Glomerular visceral epithelial cell (primary cell): ENCODE results near the gene IGSF8.
"Not testable (repeated sequence)": the region's sequence is repeated elsewhere in the genome, so short reads cannot be mapped to it uniquely, and the experiment has no call there.

Experiments
- DNase-seq: peaks from one replicate; pipeline ENCODE4 v3.0.0-alpha.2; 2016; ENCODE audit errors: extremely low spot score

Gene IGSF8

DNA sequence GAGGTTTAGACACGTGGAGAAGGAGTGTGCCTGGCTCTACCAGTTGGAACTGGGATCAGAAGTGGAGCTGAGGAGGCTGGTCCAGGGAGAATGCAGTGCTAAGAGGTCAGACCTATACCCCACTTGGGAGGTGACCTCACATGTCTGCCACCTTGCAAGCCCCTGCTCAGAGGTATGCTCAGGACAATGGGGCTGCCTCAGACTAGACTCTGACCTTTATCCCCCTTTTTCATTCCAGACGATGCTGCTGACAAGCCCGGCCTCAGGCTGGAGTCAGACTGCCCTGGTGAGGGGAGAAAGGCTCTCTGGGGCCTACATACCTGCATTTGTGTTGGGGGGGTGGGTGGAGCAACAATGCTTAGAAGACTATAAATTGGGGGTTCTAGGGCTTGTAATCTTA lies 33.7 kb downstream of the IGSF8 start:
- DNase-seq: no peak

DNA sequence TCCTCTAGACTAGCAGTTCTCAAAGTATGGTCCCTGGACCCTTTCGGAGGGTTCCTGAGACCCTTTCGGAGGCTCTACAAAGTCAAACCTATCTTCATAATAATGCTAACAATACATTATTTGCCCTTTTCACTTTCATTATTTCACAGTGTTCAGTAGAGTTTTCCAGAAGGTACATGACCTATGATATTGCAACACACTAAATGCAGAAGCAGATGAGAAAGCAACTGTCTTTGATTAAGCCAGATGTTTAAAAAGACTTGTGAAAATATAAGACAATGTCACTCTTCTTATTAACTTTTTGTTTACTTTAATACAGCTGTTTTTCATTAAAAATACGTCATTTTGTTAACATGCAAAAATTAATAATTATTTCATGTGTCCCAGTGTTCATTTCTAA lies 34.3 kb downstream of the IGSF8 start:
- no peak for DNase-seq

DNA sequence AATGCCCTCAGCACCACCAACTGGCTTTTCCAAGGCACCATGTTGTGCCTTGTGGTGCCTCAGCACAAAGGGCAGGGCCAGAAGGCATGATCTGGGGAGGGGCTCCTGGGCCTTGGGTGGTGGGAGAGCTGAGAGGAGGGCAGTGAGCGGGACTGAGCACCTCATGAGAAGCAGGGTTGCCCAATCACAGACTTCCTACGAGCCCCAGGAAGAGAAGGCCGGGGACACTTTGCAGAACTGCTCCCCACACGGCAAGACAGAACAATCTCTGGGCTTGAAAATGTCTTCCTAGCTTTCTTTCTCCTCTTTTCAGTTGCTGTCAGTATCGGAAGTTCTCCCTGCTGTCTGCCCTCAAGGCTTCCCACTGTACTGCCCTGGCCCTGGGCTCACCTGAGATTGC lies 35.2 kb downstream of the IGSF8 start:
- no peak for DNase-seq

DNA sequence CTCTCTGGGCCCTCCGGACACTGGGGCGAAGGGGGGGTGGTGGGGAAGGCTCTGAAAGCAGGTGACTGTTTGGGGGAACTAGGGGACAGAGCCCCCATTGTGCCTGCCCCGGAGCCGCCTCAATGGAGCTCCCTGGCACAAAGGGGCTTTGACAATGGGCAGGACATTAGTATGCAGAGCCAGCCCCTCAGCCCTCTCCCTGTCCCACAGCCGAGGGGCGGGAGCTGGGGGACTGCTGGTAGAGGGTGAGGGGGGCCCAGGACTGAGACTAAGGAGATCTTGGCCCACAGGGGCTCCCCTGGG lies 36.2 kb downstream of the IGSF8 start:
- DNase-seq: no peak

DNA sequence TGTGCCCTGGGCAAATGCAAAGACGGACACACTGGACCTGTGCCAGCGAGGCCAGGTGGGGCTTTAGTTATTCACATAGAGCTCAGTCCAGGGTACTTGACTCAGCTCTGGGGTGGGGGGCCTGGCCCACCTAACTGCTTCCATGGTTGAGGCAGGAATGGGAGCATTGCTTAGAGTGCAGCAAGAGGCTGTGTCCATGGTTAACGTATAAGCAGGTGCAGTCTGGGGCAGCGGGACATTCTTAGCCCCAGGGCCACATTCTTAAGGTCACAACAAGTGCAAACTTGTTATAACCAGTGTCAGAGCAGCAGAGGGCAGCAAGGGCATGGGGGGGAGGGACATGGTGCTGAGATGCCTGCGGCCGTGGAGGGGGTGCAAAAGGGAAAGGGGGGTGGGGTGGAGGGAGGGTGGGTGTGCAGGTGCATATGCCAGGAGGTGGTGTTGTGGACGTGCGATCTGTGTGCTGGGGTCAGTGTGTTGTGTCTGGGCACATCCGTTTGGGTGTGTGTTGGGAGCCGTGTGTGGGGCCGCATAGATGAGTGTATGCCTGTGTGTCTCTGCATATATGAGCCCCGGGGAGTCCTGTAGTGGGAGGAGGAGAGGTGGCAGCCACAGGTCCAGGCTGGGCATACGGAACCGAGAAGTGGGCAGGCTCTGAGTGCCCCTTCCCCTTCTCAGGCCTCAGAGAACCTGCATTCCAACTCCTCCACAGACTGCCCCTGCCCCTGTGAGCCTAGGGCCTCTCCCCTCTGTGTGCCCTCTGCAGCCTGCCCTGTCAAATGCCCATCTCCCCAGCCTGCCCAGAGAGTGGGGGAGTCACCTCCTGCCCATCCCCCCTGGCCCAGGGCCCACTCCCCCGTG lies 36.8 kb downstream of the IGSF8 start:
- DNase-seq: no peak

DNA sequence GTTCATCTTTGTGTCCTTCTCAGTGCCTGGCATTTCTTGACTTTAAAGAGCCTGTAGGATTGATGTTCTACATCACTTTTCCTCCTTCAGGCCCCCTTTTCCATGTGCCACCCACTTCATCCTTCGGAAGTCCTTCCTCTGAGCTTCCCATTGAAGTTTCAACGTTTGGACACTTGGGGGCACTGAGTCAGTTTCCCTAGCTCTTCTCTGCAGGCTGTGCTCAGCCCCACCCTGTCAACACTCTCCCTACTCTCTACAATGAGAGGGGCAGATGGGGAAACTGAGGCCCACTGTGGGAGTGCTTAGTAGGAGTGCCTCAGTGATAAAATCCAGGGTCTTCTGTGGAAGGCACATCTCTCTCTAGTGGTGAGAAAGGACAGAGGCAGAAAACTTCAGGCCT lies 40.3 kb downstream of the IGSF8 start:
- DNase-seq: no peak

DNA sequence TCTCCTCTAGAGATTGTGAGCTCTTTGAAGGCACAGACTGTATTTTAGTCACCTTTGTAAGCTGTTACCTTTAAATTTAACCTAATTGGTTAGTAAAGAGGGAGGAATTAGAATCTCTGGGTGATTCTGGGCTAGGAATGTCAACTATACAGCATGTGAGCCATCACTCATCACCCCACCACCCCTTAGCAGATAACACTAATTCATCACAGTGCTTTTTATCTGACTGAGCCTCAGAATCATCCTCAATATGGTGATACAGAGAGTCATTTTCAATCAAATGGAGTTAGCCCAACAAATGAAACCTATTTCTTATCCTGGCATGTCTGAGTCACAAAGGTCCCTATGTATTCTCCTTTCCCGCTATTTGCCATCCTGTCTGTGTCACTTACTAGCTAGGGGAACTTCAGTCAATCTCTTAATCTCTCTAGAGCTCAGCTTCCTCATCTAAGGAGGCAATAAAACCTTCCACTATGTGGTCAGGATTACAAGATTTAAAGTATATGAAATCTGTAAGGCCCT lies 41.7 kb downstream of the IGSF8 start:
- DNase-seq: no peak

DNA sequence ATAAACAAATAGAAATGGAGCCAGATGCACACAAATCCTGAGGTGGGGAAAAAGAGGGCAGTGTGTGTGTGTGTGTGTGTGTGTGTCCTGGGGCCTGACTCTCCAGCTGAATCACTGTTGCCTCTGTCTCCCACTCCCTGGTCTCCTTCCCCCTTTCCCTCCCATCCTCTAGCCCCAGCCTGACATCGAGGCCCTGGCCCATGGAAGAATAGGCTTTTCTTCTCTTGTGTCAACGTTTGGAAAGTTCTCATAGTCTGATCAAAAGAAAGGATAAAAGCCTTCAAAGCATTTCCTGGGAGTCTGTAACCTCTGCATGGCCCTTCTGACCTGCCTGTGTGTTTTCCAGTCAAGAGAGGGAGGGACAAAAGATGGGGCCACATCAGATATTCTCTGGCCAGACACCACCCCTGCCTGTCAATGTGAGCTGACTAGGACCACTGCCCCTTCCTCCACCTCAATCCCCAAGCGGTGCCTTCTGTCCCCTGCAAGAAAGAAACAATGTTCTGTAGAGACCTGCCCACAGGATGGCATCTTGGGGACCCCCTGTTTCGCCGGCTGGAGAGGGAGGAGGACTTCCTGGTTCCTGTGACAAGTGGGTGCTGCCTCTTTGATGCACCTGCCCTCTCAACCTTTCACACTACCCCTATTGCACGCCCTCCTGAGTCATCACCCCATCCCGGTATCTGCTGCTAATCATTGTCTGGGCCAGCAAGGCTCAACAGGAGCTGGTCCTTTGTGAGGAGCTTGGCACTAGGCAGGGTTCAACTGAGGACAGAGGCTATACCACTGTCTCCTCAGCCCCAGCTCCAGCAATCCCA lies 44.7 kb downstream of the IGSF8 start:
- DNase-seq: no peak

DNA sequence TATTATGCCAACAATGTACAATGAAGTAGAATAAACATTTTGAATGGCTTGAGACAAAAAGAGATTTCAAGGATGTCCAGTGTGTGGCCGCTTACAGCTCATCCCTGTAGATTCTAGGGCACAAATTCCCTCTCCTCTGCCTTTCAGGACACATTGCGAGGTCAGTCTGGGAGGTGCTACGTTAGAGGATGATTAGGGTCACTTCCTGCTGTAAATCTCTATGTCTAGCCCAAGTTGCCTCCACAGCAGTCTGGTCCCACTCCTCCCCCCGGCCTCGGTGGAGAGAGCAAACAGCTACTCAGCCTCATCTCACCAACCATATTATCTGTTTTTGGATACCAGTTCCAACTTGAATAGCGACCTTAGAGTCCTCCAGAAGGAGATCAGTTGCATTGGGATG lies 45.5 kb downstream of the IGSF8 start:
- DNase-seq: no peak

DNA sequence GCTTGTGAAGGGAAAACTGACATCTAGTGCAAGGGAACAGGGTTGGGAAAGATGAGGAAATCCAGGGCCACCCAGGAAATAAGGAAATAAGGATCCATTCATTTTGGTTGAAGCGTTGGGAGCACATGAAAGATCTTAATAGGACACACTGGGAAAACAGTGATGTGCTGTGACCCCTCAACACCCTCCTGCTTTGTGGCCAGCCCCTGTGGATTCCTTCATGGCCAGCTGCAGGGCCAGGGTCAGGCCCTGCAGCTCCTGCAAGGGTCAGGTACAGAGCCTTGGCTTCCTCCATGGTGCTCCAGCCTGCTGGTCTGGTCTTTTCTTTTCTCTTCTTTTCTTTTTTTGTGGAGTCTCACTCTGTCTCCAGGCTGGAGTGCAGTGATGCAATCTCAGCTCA lies 47.8 kb downstream of the IGSF8 start:
- DNase-seq: no peak

DNA sequence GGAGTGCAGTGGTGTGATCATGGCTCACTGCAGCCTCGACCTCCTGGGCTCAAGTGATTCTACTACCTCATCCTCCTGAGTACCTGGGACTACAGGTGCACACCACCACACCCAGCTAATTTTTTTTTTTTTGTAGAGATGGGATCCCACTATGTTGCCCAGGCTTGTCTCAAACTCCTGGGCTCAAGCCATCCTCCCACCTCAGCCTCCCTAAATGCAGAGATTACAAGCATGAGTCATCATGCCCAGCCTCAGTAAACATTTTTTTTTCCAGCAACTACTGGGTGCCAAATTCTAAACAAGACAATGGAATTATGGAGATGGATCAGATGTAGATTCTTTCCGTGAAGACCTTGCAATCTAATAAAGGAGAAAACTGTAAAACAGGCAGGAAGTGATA lies 48.2 kb downstream of the IGSF8 start:
- not testable (repeated sequence) for DNase-seq

DNA sequence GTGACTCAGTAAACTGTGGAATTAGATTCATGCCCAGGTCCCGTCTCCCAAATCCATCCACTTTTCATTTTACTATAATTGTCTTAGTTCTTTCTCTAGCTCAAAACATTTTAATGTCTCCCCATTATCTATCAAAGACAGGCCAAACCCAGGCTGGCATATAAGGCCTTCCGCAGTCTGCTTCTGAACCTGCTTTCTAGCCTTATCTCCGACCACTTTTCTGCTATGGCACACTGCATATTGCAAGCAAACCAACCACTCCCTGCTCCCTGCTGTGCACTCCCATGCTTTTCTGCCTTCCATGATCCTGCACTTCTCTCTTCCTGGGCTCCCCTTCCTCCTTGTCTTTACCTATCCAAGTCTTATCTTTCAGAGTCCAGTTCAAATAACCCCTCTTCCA lies 49.3 kb downstream of the IGSF8 start:
- DNase-seq: no peak

DNA sequence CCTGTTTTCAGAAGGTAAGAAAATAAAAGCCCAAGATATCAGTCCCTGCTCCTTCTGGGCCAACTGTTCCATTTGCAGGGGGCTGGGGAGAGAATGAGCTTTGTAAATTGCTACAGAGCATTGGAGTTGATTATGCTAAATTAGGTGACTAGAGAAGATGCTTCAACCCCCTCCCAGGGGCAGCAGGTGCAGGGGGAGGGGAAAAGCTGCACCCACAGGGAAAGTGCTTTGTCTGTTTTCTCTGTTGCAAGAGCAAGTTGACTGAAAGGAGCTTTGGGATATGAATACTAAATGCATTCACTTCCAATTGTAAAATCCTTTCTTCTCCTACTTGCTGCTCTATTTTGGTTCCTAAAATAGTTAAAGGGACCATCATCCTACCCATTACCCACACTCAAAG lies 50.1 kb downstream of the IGSF8 start:
- no peak for DNase-seq

DNA sequence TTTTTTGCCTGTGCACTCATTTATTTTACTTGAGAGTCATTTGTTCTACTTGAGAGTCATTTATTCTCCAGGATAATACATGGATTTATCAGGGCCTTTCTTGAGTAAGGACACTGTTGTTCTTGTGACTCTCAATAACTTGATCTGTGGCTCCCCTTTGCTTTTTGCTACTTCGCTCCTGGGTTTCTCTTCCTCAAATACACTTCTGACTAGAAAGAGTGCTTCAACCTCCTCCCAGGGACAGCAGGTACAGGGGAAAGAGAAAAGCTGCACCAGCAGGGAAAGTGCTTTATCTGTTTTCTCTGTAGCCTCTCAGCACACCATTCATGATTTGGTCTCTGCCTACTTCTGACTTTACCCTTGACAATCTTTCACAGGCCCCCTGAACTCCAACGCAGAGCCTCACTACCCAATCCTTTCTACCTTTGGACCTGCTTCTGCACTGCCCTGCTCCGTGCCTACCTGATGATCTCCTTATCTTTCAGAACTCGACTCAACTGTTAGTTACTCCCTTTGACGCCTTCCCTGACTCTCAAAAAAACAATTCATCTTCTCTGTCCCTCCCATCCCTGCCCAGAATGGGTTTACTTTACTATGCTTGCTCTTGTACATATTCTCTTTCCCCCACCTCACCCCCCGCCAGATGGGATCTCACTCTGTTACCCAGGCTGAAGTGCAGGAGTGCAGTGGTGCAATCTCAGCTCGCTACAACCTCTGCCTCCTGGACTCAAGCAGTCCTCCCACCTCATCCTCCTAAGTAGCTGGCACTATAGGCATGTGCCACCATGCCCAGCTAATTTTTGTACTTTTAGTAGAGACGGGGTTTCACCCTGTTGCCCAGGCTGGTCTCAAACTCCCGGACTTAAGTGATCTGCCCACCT lies 51.1 kb downstream of the IGSF8 start:
- DNase-seq: no peak

DNA sequence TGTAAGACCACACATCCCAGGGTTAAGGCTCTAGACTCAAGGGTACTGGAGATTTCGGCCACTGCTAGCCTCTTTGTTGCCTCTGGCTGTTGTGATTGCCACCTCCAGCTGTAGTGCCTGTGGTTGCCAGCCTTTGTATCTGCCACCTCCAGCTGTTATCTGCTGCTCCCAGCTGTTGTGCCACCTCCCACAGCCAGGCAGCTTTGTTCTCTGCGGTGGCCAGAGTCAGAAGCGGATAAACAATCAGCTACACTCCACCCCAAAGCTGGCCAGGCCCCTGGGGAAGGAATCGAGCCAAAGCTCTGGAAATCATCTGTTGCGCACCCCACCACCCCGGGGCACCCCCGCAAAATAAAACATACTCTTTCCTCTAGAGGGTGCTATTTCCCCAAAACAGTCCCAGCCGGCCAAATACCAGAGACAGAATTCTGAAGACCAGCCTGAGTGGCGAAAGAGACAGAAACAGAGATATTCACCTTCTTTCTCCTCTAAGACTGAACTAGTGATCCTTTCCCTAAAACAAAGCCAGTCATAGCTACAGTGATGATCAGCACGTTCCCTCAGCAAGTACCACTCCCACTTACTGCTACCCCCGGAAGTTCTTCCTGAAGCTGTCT lies 51.8 kb downstream of the IGSF8 start:
- peak; percentile 42 for DNase-seq

DNA sequence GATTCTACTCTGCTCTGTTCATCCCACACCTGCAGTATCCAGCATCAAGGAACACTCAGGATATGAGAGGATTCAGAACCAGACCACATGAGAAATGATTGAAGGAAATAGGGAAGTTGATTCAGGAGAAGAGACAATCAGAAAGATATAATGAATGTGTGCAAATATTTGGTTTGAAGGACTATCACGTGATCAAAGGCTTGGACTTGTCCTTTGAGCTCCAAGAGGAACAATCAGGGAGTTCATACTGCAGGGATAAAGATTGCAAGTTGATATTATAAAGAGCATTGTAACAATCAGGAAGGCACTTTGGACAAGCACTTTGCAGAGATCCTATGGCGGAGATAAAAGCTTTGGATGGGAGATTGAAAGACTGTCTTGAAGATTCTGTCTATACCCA lies 52.8 kb downstream of the IGSF8 start:
- DNase-seq: no peak

DNA sequence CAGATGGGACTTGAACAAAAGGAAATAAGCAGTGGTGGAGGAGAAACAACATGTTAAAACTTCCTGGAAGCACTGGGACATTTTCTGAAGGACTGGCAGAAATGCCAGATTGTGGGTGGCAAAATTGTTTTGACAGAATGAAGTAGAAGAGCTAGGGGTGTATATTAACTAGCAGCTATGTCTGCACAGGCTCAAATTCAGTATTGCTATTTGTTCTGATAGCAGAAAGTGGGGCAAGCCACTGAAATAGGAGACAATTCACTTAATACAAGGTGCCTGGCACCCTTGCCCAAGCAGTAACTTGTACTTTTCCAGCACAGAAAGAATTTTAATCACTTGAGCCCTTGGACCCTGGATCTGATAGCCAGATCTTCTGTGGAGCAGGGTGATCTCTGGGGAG lies 54.9 kb downstream of the IGSF8 start:
- no peak for DNase-seq
